HG02759 (cell line): ENCODE measurements around the gene DLG2.

ENCODE experiments used
- ATAC-seq: cut with Tn5 transposase; IDR thresholded peaks from one replicate; pipeline ENCODE4 v1.9.1; 2021; ENCODE audit warnings: mild to moderate bottlenecking, moderate library complexity; ENCODE audit not compliant: unreplicated experiment

The DLG2 gene

DNA sequence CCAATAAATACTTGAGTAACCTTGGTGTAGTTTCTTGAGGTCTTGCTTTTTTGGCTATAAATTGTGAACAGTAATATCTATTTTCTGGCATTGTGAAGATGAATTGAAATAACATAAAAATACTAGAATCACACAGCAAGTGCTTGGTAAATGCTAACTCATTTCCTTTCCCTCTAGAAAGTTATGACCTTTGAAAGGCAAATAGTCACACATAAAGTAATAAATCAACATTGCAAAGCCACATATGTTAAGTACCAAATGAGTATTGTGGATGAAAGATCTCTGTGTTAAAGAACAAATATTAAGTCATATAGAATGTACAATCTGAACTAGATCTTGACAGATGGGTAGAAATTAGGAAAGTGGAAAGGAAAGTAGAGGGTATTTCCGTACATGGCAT lies 1781.3 kb downstream of the DLG2 start:
- ATAC-seq = no peak

DNA sequence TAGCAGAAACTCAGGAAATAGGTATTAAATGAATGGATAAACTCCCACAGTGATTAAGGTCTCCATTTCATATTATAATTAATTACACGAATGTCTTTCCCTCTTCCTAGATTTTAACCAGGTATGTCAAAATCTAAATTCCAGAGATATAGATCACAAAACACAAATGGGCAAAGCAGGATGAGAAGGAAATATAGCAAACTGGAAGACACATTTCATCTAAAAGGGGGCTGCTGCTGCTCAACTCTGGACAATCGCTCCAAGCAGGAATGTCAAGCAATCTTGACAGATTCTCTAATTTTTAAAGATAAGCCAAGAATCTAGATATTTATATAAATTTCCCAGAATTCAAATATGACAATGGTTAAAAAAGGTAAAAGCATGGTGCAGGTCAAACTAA lies 1786.8 kb downstream of the DLG2 start:
- ATAC-seq = no peak

DNA sequence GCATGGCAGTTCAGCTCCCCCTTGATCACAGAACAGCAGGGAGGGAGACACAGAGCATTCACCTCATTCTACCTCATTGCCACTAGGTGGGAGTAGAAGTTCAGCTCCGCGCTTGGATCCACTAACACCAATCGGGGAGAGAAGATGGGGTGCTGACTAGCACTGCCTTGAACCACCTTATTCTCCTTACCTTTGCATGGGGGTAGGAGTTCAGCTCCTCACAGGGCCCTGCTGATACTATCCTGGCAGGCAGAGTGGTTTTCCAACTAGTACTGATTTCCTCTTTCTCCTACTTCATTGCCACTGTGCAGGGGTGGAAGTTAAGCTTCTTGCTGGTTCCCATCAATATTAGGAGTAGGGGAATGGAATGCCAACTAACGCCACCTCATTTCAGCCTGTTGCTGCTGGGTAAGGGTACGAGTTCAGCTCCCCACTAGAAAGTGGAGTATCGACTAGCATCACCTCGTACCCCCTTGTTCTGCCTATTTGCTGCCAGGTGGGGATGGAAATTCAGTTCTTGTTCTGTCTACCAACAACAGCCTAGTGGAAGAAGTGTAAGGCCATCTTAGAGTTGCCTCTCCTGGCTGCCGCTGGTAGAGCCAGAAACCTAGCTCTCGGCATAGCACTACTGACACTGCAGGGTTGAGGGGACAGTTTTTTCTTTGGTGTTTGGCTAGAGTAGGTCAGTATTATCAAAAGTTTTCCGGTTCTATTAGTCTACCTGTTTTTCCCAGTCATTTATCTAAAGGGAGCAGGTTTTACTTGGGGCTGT lies 1790.1 kb downstream of the DLG2 start:
- peak; percentile 81 for ATAC-seq

DNA sequence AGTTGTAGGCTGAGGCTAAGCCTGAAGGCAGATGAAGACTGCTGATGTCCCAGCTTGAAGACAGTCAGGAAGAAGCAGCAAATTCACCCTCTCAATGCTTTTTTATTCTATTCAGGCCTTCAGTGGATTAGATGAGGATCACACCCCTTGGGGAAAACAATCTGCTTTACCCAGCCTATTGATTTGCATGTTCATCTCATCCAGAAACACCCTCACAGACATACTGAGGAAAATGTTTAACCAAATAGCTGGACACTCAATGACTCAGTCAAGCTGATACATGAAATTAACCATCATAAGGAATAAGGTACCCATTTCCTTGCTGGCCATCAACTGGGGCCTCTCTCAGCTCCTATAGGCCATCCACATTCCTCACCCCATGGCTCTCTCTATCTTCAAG lies 1791.1 kb downstream of the DLG2 start:
- ATAC-seq = no peak

- ATAC-seq = peak; percentile 85
These were observed 1791.7 kb downstream of the DLG2 start for GRCh38 chr11:83835423-83835822.

- no peak for ATAC-seq
These were observed 1795.2 kb downstream of the DLG2 start for GRCh38 chr11:83831929-83832328.

GRCh38 chr11:83827940-83828554 lies 1799.1 kb downstream of the DLG2 start:
- ATAC-seq = peak; percentile 81

DNA sequence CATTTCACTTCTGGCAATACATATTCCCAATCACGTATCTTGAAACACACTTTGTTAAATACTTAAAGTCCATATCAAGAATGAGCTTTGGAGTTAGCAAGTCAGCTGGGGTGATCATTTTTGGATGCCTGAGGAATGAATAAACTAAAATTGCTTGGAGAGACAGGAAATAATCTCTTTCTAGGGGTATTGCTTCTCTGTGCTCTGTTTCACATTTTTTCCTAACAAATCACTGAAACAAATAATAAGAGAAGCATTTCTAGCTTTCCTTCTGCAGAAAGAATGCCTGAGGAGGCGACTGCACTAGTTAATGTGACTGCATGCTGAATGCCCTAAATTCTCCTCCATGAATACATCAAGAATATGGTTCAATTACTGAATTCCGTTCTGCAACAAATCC lies 1799.6 kb downstream of the DLG2 start:
- no peak for ATAC-seq

- no peak for ATAC-seq
These were observed 1801.1 kb downstream of the DLG2 start for GRCh38 chr11:83826078-83826477.

DNA sequence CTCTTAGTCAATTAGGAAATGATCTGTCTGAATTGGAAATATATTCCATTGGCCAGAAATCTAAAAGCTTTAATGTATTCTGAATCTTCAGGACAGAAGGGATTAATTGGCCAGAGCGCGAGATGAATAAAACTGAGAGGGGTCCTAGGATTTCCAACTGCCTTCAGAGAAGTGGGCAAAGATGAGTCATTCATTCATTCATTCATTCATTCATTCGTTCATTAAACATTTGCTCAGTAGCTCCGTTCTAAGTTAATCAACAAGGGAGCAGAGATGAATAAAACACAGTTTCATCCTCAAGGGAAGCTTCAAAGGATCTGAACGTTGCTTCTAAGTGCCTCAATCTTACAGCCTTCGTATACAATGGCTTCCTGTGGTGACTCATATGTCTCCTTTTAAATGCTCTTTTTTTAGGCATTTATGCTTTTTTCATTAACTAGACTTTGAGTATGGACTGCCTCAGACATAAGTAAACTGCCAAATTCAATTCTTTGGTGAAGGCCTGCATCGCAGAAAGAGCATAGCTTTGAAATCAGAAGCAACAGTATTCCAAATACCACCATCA lies 1803.6 kb downstream of the DLG2 start:
- ATAC-seq = no peak

DNA sequence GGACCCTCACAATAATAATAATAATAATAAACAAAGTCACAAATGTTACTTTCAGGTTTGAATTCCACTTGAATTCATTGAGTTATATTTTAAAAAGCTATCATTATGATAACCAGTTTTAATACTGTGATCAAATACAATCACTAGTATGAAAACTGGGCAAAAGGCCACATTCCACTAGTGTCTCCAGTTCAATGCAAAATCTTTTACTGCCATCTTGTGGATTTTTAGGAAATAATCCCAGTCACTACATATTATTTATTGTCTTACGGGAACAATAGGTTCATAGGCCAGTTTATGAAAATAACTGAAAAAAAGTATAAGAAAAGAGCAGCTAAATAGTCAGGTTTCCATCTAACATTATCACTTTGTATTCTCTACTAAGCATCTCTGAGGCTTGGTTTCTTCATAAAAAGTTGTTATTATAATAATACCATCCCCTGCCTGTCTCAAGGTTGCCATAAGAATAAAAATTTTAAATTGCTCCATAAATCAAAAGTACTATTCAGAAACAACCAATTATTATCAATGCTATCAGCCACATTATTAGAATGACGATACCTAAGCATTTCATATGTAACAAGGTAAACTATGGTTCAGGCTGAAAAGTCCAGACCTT lies 1807.1 kb downstream of the DLG2 start:
- ATAC-seq = no peak

- no peak for ATAC-seq
These were observed 1808.8 kb downstream of the DLG2 start for GRCh38 chr11:83818349-83818748.

DNA sequence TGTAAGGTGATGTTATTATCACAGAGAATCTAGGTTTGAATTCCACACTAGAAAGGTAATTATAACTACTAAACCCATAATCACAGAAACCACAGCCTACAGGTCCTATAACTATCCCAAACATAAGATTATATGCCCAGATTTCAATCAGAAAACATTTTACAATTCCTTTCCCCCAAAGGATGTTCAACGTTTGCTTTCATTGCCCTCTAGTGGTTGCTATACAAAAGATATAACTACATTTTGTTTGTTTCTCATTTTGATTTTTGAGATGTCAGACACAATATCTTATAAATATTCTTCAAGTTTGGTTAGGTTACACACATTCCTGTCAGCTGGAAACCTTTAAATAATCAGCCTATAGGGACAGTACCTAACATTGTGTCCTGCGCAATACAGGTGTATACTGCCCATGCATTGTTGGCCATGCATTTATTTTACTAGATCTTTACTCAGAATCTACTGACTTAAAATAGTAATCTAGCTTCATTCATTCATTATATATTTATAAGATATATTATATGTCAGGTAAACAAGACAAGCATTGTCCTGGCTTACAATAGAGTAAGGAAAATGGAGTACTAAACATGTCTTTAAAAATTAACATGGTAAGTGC lies 1810.5 kb downstream of the DLG2 start:
- no peak for ATAC-seq

DNA sequence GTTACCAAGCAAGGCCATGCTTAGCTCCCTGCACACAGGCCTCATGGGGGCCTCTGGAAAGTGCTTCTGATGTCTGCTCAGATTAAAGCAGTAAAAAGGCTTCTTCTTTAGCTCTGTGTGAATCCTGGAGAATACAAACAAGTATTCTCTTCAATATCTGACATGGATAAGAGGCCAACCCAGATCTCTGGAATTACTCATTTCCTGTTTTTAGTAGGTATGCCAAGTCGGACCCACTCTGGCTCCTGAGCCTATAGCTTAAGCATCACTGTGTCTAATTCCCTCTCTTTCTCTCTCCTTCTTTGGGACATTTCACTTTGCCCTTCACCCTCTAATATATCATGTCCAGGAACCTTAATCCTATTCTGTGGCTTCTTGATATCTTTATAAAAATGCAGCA lies 1811.4 kb downstream of the DLG2 start:
- ATAC-seq = no peak

- no peak for ATAC-seq
These were observed 1813.8 kb downstream of the DLG2 start for GRCh38 chr11:83813296-83813695.

DNA sequence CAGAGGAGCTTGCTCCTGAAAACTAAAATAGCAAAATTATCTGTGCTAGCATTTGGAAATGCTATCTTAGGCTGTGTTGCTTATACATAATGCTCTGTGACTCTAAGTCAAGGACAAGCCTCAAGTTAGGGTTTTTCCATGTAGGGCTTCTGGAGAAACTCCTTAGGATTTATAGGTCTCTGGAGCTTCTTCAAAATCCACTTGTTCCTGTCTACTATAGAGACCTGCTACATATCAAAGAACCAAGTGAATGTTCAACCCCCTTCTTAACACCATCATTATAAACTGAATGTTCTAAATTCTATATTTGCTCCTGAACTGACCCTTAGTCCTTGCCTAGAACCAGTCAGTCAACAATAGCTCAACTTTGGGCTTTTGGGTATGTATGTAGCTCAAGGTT lies 1817.9 kb downstream of the DLG2 start:
- no peak for ATAC-seq

DNA sequence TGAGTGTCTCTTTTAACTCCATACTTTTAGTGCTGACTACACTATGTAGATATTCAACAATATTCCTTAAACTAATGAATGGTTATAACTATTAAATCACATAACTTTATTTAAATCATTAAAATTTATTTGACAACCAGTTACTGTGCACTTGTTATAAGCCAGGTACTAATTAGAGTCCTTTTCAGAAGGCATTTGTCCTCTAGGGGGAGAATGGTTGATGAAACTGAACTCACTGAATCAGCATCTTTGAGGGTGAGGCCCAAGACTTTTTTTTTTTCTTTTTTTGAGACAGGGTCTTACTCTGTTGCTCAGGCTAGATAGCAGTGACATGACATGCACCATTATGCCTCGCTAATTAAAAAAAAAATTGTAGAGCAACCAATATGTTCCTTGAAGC lies 1825.3 kb downstream of the DLG2 start:
- ATAC-seq = no peak

DNA sequence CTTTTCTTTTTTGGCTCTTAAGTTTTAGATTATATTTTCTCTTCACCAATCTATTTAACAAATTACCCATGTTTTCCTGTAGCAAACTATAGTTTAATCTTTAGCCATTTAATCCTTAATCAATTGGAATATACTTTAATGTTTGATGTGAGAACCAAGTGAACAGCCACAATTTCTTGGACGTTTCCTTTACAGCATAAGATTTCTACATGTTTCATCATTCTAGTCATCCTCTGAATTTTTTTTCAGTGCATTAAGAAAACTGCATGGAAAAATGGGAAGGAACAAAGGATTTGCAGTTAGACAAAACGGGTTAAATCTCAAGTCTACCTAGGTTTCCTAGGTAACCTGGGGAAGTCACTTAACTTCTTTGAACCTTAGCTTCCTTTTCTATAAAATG lies 1833.8 kb downstream of the DLG2 start:
- ATAC-seq = no peak

DNA sequence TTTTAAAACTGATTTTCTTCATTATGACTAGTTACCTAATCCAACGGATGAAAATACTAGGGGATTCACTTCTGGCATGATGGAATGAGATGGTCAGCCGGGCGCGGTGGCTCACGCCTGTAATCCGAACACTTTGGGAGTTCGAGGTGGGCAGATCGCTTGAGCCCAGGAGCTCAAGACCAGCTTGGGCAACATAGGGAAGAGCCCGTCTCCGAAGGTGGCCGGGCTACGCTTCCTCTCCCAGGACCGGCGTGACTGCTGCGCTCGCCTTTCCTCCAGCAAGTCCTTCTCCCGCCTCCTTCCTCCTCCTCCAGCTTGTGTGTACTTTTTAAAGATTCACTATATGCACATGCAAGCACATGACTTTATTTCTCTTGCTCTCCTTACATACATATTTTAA lies 1835.6 kb downstream of the DLG2 start:
- ATAC-seq = no peak

GRCh38 chr11:83785942-83786341 lies 1841.2 kb downstream of the DLG2 start:
- no peak for ATAC-seq

DNA sequence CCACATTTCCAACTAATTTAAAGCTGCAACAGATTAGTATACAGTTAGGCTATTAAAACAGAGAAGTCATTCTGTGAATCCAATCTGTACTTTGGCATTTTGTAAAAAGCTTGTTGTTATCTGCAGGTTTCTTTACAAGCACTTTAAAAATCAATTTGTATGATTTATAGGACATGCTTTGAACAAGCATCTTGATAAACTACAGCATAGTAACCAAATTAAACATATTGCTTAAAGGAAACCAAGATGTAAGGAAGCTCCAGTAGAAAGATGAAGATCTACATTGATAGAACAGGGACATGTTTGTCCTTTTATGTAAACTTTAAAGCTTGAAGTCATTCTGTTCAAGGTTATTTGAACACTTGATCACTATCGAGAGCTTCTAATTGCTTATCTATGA lies 1842.7 kb downstream of the DLG2 start:
- no peak for ATAC-seq

GRCh38 chr11:83782329-83782728 lies 1844.8 kb downstream of the DLG2 start:
- no peak for ATAC-seq
